BE2C (cell line): ENCODE results near the gene PHACTR1.

Source experiments
- DNase-seq: peaks from one replicate; pipeline ENCODE4 v3.0.0-alpha.2; 2020
- H3K27me3 ChIP-seq: fragments of 250-450 bp; sonication (Bioruptor Pico); 2 replicates; pipeline ENCODE4 v1.5.1; 2020; ENCODE audit warnings: mild to moderate bottlenecking
- H3K36me3 ChIP-seq: fragments of 250-450 bp; sonication (Bioruptor Pico); 2 replicates; pipeline ENCODE4 v1.5.1; 2020; ENCODE audit warnings: mild to moderate bottlenecking
- H3K4me1 ChIP-seq: fragments of 250-450 bp; sonication (Bioruptor Pico); 2 replicates; pipeline ENCODE4 v1.5.1; 2020
- H3K4me3 ChIP-seq: 2 replicates; pipeline ENCODE4 v1.5.1; 2011; ENCODE audit warnings: low read depth, low read length
- H3K9me3 ChIP-seq: fragments of 250-450 bp; sonication (Bioruptor Pico); 2 replicates; pipeline ENCODE4 v1.5.1; 2020
- CTCF ChIP-seq: IDR thresholded peaks from 2 replicates; pipeline ENCODE4 v1.5.1; 2012; ENCODE audit warnings: mild to moderate bottlenecking, low read depth, low read length

Gene PHACTR1

GRCh38 chr6:13135152-13135551 is 418.6 kb downstream of the PHACTR1 start:
- DNase-seq: no peak
- Histone ChIP-seq H3K36me3 (no peaks in the 10 kb centered on the region), H3K4me3 (no peak overlapping the region), H3K27me3 (no peaks in the 10 kb centered on the region), H3K9me3 (no peaks in the 10 kb centered on the region), H3K4me1 (no peaks in the 10 kb centered on the region)
- TF ChIP-seq CTCF: no peak

GRCh38 chr6:13139119-13139518 is 422.6 kb downstream of the PHACTR1 start:
- Histone ChIP-seq H3K27me3 (no peaks in the 10 kb centered on the region), H3K9me3 (no peaks in the 10 kb centered on the region), H3K36me3 (no peaks in the 10 kb centered on the region), H3K4me3 (no peak overlapping the region), H3K4me1 (no peaks in the 10 kb centered on the region)
- no peak for TF ChIP-seq CTCF
- no peak for DNase-seq

GRCh38 chr6:13140980-13141379 is 424.4 kb downstream of the PHACTR1 start:
- Histone ChIP-seq H3K4me1 (no peaks in the 10 kb centered on the region), H3K27me3 (no peaks in the 10 kb centered on the region), H3K36me3 (no peaks in the 10 kb centered on the region), H3K4me3 (no peak overlapping the region), H3K9me3 (no peaks in the 10 kb centered on the region)
- no peak for TF ChIP-seq CTCF
- no peak for DNase-seq

- H3K4me1 ChIP-seq: no peaks in the 10 kb centered on the region
- no peak for DNase-seq
- no peaks in the 10 kb centered on the region for H3K36me3 ChIP-seq
- no peak for TF ChIP-seq CTCF
- no peaks in the 10 kb centered on the region for H3K27me3 ChIP-seq
- no peaks in the 10 kb centered on the region for H3K9me3 ChIP-seq
- no peak overlapping the region for H3K4me3 ChIP-seq
Measured at GRCh38 chr6:13141387-13141786, 424.8 kb downstream of the PHACTR1 start.

- no peak for DNase-seq
- no peak for TF ChIP-seq CTCF
- H3K27me3 ChIP-seq: no peaks in the 10 kb centered on the region
Measured at GRCh38 chr6:13142611-13143010, 426.0 kb downstream of the PHACTR1 start.

GRCh38 chr6:13146442-13146841 is 429.9 kb downstream of the PHACTR1 start:
- H3K9me3 ChIP-seq: no peaks in the 10 kb centered on the region
- no peaks in the 10 kb centered on the region for H3K4me1 ChIP-seq
- H3K4me3 ChIP-seq: no peak overlapping the region
- no peak for DNase-seq
- H3K27me3 ChIP-seq: no peaks in the 10 kb centered on the region
- TF ChIP-seq CTCF: no peak
- H3K36me3 ChIP-seq: no peaks in the 10 kb centered on the region

More at GRCh38 chr6:13142611-13143010, 426.0 kb downstream of the PHACTR1 start:
- Histone ChIP-seq H3K9me3 (no peaks in the 10 kb centered on the region), H3K4me3 (no peak overlapping the region), H3K36me3 (no peaks in the 10 kb centered on the region), H3K4me1 (no peaks in the 10 kb centered on the region)
